NCI-H526 (cell line): ENCODE measurements around the gene PCDHA4.
A peak's percentile ranks its signal among the peaks of the same experiment; 100 is the strongest.
"Not testable (repeated sequence)": the region's sequence is repeated elsewhere in the genome, so short reads cannot be mapped to it uniquely, and the experiment has no call there.

Experiments
- DNase-seq, 2 experiments: peaks; one replicate each; lab custom pipeline; 2025; lab: John Stamatoyannopoulos, UW

The PCDHA4 gene

DNA sequence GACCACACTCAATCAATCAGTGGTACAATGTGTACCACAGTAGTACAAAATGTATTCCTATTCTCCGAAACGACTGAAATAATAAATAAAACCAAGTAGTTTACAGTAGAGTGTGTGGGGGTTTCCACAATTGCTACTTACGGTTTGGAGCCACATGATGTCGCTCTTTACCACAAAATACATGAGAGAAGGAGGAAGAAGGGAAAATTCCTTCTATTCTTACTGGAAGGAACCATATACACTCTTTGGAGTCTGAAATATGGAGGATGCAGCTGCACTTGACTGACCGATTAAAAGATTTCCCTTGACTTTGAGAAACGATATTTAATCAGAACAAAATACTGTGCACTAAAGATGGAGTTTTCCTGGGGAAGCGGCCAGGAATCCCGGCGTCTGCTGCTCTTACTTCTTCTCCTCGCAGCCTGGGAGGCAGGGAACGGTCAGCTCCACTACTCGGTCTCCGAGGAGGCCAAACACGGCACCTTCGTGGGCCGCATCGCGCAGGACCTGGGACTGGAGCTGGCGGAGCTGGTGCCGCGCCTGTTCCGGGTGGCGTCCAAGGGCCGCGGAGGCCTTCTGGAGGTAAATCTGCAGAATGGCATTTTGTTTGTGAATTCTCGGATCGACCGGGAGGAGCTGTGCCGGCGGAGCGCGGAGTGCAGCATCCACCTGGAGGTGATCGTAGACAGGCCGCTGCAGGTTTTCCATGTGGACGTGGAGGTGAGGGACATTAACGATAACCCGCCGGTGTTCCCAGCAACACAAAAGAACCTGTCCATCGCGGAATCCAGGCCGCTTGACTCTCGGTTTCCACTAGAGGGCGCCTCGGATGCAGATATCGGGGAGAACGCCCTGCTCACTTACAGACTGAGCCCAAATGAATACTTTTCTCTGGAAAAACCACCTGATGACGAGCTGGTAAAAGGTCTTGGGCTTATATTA, at the start of gene PCDHA4:
Gene PCDHA4 (plus strand): TSS at position 235 of the 942 bp plus-strand sequence.
- peak; percentile 87 to 89 for DNase-seq

- no peak for DNase-seq
These were observed 42.5 kb upstream of the PCDHA4 start for GRCh38 chr5:140764177-140764973.

GRCh38 chr5:140767444-140767843, 39.4 kb upstream of the PCDHA4 start:
- DNase-seq = no peak

DNA sequence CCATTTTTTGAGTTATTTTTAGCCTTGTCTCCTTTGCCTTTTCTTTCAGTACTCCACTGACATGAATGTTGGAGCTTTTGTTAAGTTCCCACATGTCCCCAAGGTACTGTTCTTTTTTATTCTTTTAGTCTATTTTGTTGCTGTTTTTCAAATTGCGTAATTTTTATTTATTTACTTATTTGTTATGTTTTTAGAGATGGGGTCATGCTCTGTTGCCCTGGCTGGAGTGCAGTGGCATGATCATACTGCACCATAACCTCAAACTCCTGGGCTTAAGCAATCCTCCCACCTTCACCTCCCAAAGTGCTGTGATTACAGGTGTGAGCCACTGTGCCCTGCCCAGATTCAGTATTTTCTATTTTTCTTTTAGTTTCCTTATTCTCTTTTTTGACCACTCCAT, 26.4 kb upstream of the PCDHA4 start:
- no peak for DNase-seq

DNA sequence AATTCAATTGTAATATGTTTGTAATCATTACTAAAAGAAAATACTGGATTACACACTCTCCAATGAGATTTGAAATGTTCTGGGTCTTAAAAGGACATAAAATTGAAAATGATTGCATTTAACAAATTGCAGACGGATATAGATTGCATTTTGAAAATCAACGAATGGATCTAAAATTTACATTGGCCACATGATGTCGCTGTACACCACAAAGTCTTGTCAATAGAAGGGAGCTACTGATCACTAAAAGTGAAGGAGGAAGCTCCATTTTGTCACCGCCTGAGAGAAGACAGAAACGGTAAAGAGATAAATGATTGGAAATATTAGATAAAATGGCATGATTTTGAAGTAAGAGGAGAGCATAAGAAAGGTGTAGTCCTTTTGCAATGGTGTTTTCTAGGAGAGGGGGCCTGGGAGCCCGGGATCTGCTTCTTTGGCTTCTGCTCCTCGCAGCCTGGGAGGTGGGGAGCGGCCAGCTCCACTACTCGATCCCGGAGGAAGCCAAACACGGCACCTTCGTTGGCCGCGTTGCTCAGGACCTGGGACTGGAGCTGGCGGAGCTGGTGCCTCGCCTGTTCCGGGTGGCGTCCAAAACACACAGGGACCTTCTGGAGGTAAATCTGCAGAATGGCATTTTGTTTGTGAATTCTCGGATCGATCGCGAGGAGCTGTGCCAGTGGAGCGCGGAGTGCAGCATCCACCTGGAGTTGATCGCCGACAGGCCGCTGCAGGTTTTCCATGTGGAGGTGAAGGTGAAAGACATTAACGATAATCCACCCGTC, 20.8 kb upstream of the PCDHA4 start, which contains the start of gene PCDHA1:
Gene PCDHA1 (plus strand): TSS at position 236 of the 782 bp plus-strand sequence.
- DNase-seq = peak in 1 of 2 experiments; percentile 51

DNA sequence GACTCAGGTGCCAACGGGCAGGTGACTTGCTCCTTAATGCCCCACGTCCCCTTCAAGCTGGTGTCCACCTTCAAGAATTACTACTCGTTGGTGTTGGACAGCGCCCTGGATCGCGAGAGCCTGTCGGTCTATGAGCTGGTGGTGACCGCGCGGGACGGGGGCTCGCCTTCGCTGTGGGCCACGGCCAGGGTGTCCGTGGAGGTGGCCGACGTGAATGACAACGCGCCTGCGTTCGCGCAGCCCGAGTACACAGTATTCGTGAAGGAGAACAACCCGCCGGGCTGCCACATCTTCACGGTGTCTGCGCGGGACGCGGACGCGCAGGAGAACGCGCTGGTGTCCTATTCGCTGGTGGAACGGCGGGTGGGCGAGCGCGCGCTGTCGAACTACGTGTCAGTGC, 19.4 kb upstream of the PCDHA4 start:
- not testable (repeated sequence) for DNase-seq

GRCh38 chr5:140787849-140788504, 18.9 kb upstream of the PCDHA4 start:
- not testable (repeated sequence) for DNase-seq

GRCh38 chr5:140791089-140791488, 15.8 kb upstream of the PCDHA4 start:
- no peak for DNase-seq

- DNase-seq = no peak
These were observed 12.1 kb upstream of the PCDHA4 start, which contains the start of gene PCDHA2 for GRCh38 chr5:140794595-140795258. Gene PCDHA2, plus strand, starts transcription at chr5:140794852.

DNA sequence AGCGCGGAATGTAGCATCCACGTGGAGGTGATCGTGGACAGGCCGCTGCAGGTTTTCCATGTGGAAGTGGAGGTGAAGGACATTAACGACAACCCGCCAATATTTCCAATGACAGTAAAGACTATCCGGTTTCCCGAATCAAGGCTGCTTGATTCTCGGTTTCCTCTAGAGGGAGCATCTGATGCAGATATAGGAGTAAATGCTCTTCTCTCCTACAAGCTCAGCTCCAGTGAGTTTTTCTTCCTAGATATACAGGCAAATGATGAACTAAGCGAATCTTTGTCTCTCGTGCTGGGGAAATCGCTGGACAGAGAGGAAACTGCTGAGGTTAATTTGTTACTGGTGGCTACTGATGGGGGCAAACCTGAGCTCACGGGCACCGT, 11.6 kb upstream of the PCDHA4 start:
- DNase-seq = peak in 1 of 2 experiments; percentile 8

DNA sequence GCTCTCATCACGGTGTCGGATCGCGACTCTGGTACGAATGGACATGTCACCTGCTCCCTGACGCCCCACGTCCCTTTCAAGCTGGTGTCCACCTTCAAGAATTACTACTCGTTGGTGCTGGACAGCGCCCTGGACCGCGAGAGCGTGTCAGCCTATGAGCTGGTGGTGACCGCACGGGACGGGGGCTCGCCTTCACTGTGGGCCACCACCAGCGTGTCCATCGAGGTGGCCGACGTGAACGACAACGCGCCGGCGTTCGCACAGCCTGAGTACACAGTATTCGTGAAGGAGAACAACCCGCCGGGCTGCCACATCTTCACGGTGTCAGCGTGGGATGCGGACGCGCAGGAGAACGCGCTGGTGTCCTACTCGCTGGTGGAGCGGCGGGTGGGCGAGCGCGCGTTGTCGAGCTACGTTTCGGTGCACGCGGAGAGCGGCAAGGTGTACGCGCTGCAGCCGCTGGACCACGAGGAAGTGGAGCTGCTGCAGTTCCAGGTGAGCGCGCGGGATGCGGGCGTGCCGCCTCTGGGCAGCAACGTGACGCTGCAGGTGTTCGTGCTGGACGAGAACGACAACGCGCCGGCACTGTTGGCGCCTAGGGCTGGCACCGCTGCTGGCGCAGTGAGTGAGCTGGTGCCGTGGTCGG, 10.7 kb upstream of the PCDHA4 start:
- not testable (repeated sequence) for DNase-seq

DNA sequence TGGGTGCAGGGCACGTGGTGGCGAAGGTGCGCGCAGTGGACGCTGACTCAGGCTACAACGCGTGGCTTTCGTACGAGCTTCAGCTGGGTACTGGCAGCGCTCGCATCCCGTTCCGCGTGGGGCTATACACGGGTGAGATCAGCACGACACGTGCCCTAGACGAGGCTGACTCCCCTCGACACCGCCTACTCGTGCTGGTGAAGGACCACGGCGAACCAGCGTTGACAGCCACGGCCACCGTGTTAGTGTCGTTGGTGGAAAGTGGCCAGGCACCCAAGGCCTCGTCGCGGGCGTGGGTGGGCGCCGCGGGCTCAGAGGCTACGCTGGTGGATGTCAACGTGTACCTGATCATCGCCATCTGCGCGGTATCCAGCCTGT, 10.2 kb upstream of the PCDHA4 start:
- no peak for DNase-seq

DNA sequence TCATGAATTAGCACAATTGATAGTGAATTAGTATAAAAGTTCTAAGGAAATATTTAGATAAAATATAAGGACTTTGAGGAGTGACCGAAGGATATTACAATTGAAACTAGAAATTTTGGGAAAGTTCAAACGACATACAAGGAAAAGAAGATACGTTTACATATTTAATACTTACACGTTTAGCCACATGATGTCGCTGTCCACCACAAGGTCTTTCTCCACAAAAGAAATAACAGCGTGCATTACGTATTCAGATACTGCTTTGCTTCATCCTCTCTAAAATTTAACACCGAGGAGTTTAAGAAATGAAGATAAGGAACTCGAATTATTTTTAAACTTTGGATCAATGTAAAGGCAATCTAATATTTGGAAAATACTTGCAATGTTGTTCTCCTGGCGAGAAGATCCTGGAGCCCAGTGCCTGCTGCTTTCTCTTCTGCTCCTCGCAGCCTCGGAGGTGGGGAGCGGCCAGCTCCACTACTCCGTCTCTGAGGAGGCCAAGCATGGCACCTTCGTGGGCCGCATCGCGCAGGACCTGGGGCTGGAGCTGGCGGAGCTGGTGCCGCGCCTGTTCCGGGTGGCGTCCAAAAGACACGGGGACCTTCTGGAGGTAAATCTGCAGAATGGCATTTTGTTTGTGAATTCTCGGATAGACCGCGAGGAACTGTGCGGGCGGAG, 5.9 kb upstream of the PCDHA4 start, which contains the start of gene PCDHA3:
Gene PCDHA3 (plus strand): TSS at position 242 of the 678 bp plus-strand sequence.
- DNase-seq = no peak

GRCh38 chr5:140801494-140801841, 5.4 kb upstream of the PCDHA4 start:
- no peak for DNase-seq

GRCh38 chr5:140802381-140802780, 4.5 kb upstream of the PCDHA4 start:
- not testable (repeated sequence) for DNase-seq

DNA sequence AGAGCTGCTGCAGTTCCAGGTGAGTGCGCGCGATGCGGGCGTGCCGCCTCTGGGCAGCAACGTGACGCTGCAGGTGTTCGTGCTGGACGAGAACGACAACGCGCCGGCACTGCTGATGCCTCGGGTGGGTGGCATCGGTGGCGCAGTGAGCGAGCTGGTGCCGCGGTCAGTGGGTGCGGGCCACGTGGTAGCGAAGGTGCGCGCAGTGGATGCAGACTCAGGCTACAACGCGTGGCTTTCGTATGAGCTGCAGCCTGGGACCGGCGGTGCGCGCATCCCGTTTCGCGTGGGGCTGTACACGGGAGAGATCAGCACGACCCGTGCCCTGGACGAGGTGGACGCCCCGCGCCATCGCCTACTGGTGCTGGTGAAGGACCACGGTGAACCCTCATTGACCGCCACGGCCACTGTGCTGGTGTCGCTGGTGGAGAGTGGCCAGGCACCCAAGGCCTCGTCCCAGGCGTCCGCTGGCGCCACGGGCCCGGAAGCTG, 4.0 kb upstream of the PCDHA4 start:
- DNase-seq = no peak

- not testable (repeated sequence) for DNase-seq
These were observed 1.5 kb downstream of the PCDHA4 start for GRCh38 chr5:140808241-140808888.

GRCh38 chr5:140808889-140809291, 2.0 kb downstream of the PCDHA4 start:
- DNase-seq = no peak
